IMR-90 (cell line): ENCODE measurements around the gene RNF123.

Source experiments
- CTCF ChIP-seq: conservative IDR thresholded peaks from 2 replicates; pipeline ENCODE4 v1.5.1; 2012; ENCODE audit warnings: mild to moderate bottlenecking, low read depth, low read length, improper control_type of control experiment
- MAFK ChIP-seq: IDR thresholded peaks from 2 replicates; pipeline ENCODE4 v1.6.1; 2012; ENCODE audit warnings: low read depth, low read length, improper control_type of control experiment
- MAZ ChIP-seq: IDR thresholded peaks from 2 replicates; pipeline ENCODE4 v1.6.1; 2012; ENCODE audit warnings: low read depth, mild to moderate bottlenecking, low read length, improper control_type of control experiment, moderate library complexity, borderline replicate concordance
- POLR2A ChIP-seq: IDR thresholded peaks from 2 replicates; pipeline ENCODE4 v1.6.1; 2012; ENCODE audit warnings: mild to moderate bottlenecking, low read depth, low read length
- RFX5 ChIP-seq: IDR thresholded peaks from 2 replicates; pipeline ENCODE4 v1.8.0; 2012; ENCODE audit warnings: low read depth, mild to moderate bottlenecking, low read length, moderate library complexity
- SMC3 ChIP-seq: fragments of 150-350 bp; IDR thresholded peaks from 2 replicates; pipeline ENCODE4 v1.6.1; 2016; ENCODE audit warnings: low read depth, mild to moderate bottlenecking, antibody characterized with exemption, low read length, moderate library complexity
- USF2 ChIP-seq: fragments of 150-350 bp; IDR thresholded peaks from 2 replicates; pipeline ENCODE4 v1.6.1; 2017; ENCODE audit warnings: mild to moderate bottlenecking, antibody characterized with exemption, low read length, low read depth

GRCh38 chr3:49662720-49663413 lies 26.5 kb upstream of the RNF123 start:
- TF ChIP-seq MAFK (no peak), USF2 (no peak), CTCF (no peak), POLR2A (no peak), RFX5 (no peak), SMC3 (no peak), MAZ (no peak)
